Mononuclear cell (primary cell): ENCODE results near the gene MAFF. TPM values are rescaled to one million over a fixed set of nuclear protein-coding genes. Genes with fewer than 3 reads are reported as not detected.

Experiments used
- H3K27me3 ChIP-seq: 2 replicates; pipeline ENCODE4 v1.6.0; 2011; ENCODE audit warnings: low read length, control low read depth; ENCODE audit not compliant: insufficient read depth
- H3K4me1 ChIP-seq: 2 replicates; pipeline ENCODE4 v1.5.1; 2011; ENCODE audit warnings: mild to moderate bottlenecking, low read length, control low read depth; ENCODE audit not compliant: insufficient read depth
- H3K4me3 ChIP-seq: 2 replicates; pipeline ENCODE4 v1.5.1; 2011; ENCODE audit warnings: mild to moderate bottlenecking, low read length, moderate library complexity
- H3K9me3 ChIP-seq: 2 replicates; pipeline ENCODE4 v1.5.1; 2011; ENCODE audit warnings: low read depth, mild to moderate bottlenecking, control low read depth, low read length
- total RNA-seq: library from RNA; depleted of rRNA; stranded (reverse); fragments of >200 nt; gene quantifications from one replicate; pipeline ENCODE4 v1.2.3, GENCODE V29; 2012

The MAFF gene
- total RNA-seq, 1 donor: 37.3 TPM

- Histone ChIP-seq H3K27me3 (no peaks in the 10 kb centered on the region), H3K4me1 (peaks cover 24% of the 10 kb centered on the region), H3K4me3 (no peak overlapping the region), H3K9me3 (no peaks in the 10 kb centered on the region)
These were observed 6.2 kb downstream of the MAFF start for GRCh38 chr22:38207898-38208432.

DNA sequence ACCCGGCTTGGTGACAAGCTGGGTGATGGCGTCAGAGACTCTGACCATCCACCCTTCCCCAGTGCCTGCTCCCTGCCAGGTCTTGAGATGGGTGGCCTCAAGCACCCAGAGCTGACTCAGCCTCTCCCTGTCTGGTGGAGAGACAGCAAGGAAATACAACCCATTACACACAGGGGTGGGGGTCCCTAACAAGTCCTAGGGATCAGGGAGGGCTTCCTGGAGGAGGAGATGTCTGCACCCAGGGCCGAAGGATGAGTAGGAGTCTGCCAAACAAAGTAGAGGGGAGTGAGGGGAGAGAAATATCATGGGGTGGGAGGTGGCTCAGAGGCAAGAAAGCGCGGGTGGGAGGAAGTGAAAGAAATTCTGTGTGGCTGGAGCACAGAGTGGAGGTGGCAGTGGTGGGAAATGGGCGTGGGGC is 6.8 kb downstream of the MAFF start:
- Histone ChIP-seq H3K4me1 (peaks cover 24% of the 10 kb centered on the region), H3K4me3 (no peak overlapping the region), H3K9me3 (no peaks in the 10 kb centered on the region), H3K27me3 (no peaks in the 10 kb centered on the region)

GRCh38 chr22:38211556-38211955 is 9.8 kb downstream of the MAFF start:
- H3K9me3 ChIP-seq: no peaks in the 10 kb centered on the region
- no peak overlapping the region for H3K4me3 ChIP-seq
- no peaks in the 10 kb centered on the region for H3K27me3 ChIP-seq
- H3K4me1 ChIP-seq: peaks cover 18% of the 10 kb centered on the region

- H3K4me1 ChIP-seq: peaks cover 18% of the 10 kb centered on the region
- H3K27me3 ChIP-seq: no peaks in the 10 kb centered on the region
- H3K4me3 ChIP-seq: no peak overlapping the region
- H3K9me3 ChIP-seq: no peaks in the 10 kb centered on the region
These were observed 10.6 kb downstream of the MAFF start for GRCh38 chr22:38212442-38212841.

DNA sequence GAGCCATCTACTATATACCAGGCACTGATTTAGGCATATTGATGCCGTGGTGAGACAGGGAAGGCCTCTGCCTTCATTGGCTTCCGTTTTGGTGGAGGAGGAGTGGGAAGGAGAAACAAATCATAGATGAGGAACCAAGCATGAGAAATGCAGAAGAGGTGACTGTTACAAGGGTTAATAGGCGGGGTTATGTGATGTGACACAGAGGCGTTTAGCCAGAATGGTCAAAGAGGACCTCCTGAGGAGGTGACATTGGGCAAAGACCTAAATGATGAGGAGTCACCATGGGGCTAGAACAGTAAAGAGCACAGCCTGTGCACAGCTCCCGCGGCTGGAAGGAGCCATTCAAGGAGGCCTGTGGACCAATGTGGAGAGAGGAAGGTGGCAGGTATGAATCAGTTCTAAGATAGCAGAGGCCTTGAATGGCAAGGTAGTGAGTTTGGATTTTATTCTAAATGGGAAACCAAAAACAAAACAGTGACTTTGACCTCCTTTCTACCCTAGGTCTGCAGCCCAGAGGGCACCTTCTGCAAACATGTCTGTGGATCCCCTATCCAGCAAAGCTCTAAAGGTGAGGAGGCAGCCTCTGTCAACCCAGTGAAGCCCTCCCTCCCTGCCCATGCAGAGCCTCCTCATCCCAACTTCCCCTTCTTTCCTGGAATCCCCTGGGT is 11.7 kb downstream of the MAFF start:
- H3K27me3 ChIP-seq: no peaks in the 10 kb centered on the region
- H3K9me3 ChIP-seq: no peaks in the 10 kb centered on the region
- H3K4me3 ChIP-seq: no peak overlapping the region
- peaks cover 21% of the 10 kb centered on the region for H3K4me1 ChIP-seq

GRCh38 chr22:38213990-38214301 is 12.2 kb downstream of the MAFF start:
- Histone ChIP-seq H3K4me3 (no peak overlapping the region), H3K9me3 (no peaks in the 10 kb centered on the region), H3K27me3 (no peaks in the 10 kb centered on the region), H3K4me1 (peaks cover 26% of the 10 kb centered on the region)

DNA sequence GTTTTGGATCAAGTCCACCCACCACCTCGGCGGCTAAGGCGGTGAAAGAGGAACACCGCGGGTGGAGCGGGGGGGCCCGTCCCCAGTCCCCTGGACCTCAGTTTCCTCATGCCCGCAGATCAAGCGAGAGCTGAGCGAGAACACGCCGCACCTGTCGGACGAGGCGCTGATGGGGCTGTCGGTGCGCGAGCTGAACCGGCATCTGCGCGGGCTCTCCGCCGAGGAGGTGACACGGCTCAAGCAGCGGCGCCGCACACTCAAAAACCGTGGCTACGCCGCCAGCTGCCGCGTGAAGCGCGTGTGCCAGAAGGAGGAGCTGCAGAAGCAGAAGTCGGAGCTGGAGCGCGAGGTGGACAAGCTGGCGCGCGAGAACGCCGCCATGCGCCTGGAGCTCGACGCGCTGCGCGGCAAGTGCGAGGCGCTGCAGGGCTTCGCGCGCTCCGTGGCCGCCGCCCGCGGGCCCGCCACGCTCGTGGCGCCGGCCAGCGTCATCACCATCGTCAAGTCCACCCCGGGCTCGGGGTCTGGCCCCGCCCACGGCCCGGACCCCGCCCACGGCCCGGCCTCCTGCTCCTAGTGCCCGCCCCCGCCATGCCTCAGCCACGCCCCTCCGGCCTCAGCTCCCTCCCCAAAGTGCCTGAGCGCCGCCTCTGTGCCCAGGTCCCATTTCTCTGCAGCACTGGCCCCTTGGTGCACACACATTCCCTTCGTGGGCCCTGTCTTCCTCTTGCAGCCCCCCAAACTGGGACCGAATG is 12.7 kb downstream of the MAFF start:
- no peaks in the 10 kb centered on the region for H3K9me3 ChIP-seq
- H3K27me3 ChIP-seq: no peaks in the 10 kb centered on the region
- H3K4me3 ChIP-seq: peak overlapping the region; percentile 2

DNA sequence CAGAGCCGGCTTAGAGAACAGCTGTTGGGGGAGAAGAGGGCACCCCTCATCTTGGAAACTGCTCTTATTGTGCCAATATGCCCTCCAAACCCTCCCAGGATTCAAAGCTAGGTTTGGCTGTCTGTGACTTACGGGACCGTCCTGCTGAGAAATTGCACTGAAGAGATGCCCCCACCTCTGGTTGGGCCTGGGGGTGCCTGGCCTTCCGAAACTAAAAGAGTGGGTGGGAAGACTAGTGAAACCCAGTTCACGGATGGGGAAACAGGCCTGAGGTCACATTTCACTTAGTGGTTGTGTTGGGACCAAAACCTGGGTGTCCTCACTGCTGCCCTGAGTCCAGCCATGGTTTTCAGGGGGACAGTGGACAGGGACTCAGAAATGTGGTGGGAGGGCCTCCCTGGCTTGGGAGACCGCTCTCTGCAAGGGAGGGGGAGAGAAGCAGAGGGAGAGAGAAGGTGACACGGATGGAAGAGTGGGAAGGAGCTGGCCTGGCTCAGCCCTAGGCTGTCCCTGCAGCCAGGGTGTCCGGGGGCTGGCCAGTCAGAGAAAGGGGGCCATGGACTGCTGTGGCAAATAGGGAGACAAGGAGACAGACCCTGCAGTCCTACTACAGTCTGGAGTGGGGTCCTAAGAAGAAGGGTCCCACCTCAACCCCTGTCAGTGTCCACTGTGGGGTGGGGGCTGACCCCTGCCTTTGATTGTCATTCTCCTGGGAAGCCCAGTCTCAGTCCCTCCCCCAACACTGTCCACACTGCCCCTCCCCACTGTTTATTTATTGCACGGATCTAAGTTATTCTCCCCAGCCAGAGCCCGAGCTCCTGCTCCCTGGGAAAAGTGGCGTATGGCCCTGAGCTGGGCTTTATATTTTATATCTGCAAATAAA is 13.6 kb downstream of the MAFF start:
- no peaks in the 10 kb centered on the region for H3K27me3 ChIP-seq
- H3K4me3 ChIP-seq: no peak overlapping the region
- H3K9me3 ChIP-seq: no peaks in the 10 kb centered on the region
- peaks cover 37% of the 10 kb centered on the region for H3K4me1 ChIP-seq

More for the DNA sequence above, 12.7 kb downstream of the MAFF start:
- H3K4me1 ChIP-seq: peaks cover 32% of the 10 kb centered on the region

GRCh38 chr22:38218661-38219622 is 17.1 kb downstream of the MAFF start:
- Histone ChIP-seq H3K4me1 (peaks cover 25% of the 10 kb centered on the region), H3K9me3 (no peaks in the 10 kb centered on the region), H3K4me3 (no peak overlapping the region), H3K27me3 (no peaks in the 10 kb centered on the region)

DNA sequence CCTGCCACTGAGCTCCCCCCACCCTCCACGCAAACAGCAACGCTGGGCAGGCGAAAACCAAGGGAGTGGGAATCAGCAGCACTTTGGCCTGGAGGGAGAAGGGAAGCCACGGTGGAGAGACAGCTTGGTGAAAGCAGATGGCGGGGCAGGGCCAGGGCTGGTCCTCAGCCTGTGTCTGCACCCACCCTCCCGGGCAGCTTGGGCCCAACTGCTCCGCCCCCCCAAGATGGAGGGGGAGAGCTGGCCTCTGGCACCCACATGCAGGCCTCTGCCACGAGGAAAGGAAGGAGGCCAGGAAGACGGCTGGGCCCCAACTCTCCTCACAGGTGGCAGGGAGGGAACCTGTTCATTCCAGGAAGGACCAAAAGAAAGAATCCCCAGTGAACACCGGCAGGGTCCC is 17.8 kb downstream of the MAFF start:
- Histone ChIP-seq H3K27me3 (no peaks in the 10 kb centered on the region), H3K9me3 (no peaks in the 10 kb centered on the region), H3K4me1 (peaks cover 19% of the 10 kb centered on the region), H3K4me3 (no peak overlapping the region)

DNA sequence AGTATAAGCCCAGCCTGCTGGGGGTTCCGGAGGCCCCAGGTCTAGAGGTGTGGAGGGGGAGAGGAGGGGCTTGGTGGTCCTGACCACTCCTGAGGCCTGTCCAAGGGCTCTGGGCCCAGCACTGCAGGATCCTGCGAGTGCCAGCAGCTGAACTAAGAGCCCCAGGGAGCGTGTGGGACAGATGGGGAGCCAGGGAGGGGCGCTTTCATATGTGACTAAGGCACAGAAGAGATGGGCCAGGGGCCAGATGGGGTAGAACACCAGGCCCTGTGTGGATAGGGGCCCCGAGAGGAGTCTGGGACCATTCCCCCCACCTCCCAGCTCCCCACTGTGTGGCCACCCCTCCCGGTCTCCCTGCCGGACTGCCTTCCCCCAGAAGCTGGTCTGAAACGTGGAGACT is 18.4 kb downstream of the MAFF start:
- Histone ChIP-seq H3K4me3 (no peak overlapping the region), H3K4me1 (peaks cover 19% of the 10 kb centered on the region), H3K27me3 (no peaks in the 10 kb centered on the region), H3K9me3 (no peaks in the 10 kb centered on the region)

DNA sequence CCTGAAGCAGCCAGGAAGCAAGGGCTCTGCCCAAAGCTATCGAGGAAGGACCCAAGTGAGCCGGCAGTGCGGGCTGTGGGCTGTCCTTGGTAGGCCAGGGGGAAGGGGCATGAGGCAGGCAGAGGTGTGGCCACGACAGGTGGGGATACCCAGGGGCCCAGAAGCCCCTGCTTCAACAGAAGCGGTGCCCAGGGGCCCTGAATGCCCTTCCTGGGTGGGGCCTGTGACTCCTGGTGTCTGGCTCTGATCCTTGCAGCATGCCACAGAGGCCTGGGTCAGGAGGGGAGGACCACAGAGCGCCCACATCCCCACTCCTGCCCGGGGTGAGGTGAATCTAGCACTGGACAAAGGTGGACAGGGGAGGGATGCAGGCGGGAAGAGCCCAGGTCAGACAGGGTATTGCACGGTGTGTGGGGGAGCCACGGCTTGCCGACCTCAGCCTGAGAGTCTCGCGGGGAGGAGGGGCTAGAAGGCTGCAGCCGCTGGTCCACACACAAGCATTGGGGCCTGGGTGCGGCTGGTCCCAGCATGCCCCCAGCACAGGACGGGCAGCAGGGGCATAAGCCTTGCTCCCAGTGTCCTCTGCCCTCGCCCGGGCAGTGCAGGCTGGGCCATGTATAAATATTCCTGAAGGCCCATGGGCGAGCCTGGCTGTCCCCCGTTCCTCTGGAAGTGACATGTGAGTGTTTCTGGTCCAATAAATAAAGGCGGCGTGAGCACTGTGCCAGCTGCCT is 19.0 kb downstream of the MAFF start:
- H3K4me1 ChIP-seq: peaks cover 19% of the 10 kb centered on the region
- no peaks in the 10 kb centered on the region for H3K27me3 ChIP-seq
- H3K9me3 ChIP-seq: no peaks in the 10 kb centered on the region
- no peak overlapping the region for H3K4me3 ChIP-seq

DNA sequence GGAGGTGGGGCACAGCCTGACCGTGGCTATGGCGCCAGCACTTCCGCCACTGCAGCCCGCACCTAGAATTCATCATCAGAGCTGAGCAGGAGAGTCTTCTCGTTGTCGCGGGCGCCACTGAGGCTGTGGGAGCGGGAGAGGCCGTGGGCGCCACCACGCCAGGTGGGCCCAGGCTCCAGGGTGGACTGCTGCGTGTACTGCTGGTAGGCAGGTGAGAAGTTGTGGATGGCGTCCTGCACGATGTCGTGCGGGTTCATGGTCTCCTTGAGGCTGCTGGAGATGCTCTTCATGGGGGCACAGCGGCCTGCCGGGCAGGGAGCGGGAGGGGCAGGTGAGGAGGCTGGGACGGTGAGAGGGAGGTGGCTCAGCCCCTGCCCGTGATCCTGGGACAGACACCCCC is 19.6 kb downstream of the MAFF start:
- H3K4me3 ChIP-seq: no peak overlapping the region
- H3K27me3 ChIP-seq: no peaks in the 10 kb centered on the region
- no peaks in the 10 kb centered on the region for H3K9me3 ChIP-seq
- H3K4me1 ChIP-seq: peaks cover 19% of the 10 kb centered on the region
